Measurements from ENCODE around the gene GORAB. TPM values are rescaled to one million over a fixed set of nuclear protein-coding genes. Genes with fewer than 3 reads are reported as not detected.
A peak's percentile ranks its signal among the peaks of the same experiment; 100 is the strongest.

Gene GORAB
- polyA plus RNA-seq, 3 donors = 19.1 to 21.5 (median 20.9) TPM

DNA sequence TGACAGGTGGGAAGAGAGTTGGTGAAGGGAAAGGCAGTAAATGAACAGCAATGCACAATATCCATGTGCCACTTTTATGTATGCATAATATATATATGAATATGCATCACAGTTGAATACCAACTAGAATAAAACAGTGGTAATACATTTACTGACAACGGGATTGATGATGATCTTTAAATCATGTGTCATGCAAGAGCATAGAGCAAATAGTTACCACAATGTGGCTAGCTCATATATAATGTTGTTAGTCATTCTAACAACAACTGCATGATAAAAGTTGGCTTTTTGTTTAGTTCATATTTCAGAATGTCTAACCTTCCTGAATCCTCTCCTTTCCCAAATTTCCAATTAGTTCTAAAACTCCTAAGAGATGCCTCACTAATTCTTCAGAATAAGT is 46.4 kb downstream of the GORAB start:
- DNase-seq (ENCODE audit: extremely low read depth in 1 of 11, low read depth in 9 of 11, low spot score in 4 of 11) = no peak

DNA sequence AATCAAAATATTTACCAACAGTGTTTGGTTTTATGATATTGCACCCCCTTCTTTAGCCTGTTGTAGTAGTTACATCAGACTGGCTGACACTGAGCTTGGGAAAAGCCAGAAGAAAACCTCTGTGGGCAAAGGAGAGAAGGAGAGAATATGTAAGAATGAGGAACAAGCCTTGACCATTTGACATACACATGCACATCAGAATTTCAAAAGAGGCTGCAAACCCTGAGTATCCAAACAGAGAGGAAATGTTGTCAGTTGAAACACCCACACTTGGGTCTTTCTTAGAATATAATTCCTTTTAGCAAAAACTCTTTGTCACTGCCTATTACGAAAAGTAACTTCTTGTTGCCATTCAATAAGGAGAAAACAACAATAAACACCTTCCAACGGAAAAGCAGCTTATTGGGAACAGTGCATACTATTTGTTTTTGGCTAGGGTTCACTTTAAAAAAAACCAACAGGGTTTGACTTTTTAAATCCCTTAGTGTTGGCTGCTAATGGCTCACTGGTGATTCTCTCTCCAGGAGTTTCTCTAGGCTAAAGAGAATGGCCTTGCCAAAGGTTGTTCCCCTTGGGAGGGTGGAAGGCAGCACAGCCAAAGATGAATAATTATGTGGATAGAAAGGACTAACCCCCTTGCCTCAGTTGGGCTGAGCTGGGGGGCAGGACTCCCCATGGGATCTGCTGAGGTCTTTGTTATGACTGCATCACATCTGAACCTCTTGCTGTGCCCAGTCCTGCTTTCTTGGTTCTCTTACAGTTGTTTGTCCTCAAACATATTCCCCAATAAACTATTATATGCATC is 48.9 kb downstream of the GORAB start:
- DNase-seq (ENCODE audit: extremely low read depth in 1 of 11, low read depth in 9 of 11, low spot score in 4 of 11) = no peak

DNA sequence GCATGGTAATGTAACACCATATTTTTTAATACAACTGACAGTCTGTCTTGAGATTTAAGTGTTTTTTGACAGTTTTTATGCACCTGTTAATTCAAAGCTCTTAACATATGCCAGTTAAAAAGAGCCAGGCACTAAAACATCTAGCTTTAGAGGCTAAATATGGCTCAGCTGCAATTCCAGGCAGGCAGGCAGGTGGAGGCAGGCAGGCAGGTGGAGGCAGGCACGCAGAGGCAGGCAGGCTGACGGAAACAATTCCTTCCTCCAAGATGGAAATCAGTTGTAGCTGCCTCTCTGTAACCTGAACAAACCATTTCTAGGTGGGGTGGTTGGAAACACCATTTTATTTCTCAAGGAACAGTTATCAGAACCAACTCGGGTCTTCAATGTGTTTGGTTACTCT is 51.2 kb downstream of the GORAB start:
- no peak for DNase-seq (ENCODE audit: extremely low read depth in 1 of 11, low read depth in 9 of 11, low spot score in 4 of 11)

DNA sequence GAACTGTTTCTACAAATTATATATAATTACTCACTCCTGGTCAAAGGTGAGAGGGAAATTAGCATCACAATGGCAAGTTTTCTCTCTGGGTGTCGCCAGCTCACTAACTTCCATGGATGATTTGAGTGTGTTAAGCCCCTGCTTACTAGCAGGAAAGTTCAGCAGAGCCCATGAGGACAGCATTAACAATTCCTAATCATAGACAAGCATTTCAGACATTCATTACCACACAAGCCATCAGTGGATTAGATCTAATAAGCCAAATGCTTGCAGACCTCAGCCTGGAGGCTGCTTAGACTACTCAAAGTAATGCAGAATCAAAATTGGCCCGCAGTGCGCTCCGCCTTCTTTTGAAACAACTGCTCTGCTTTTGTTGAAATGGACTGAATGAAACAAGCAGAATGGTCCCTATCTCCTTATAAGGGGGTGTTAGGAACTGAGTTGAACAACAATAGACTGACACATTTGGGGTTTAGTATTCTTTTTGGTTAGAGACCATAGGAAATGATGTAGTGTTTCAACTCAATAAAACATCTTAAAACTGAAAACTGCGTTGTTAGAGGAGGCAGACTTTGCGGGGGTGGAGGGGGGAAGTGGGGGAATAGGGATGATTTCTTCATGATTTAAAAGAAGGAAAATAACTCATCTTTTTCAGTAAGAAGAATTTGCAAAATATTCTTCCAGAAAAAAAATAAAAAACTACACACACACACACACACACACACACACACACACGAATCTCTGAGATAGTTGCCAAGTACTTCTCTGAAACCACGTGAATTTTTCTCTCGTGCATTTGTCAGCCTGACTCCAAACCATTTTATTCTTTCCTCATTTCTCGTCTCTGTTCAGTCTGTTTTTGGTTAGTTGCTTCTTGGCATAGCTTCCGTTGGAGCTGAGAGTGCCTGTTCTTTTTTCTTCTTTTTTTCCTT is 54.6 kb downstream of the GORAB start:
- DNase-seq (ENCODE audit: extremely low read depth in 1 of 11, low read depth in 9 of 11, low spot score in 4 of 11) = no peak

DNA sequence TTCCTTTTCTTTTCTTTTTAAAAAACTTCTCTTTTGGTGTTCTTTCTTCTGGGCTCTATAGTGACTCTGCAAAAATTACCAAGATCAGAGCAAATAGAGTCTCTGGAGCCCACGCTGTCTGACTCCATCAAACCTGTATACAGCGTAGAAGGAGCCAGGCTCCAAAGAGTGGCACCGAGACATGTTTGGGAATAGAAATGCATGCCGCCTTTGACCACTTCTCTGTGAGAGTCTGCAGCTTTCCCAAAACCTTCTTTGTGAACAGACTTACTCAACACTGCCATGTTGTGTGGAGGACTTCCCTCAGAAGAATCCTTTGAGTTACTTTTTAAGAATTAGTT is 55.3 kb downstream of the GORAB start:
- DNase-seq (ENCODE audit: extremely low read depth in 1 of 11, low read depth in 9 of 11, low spot score in 4 of 11) = no peak

DNA sequence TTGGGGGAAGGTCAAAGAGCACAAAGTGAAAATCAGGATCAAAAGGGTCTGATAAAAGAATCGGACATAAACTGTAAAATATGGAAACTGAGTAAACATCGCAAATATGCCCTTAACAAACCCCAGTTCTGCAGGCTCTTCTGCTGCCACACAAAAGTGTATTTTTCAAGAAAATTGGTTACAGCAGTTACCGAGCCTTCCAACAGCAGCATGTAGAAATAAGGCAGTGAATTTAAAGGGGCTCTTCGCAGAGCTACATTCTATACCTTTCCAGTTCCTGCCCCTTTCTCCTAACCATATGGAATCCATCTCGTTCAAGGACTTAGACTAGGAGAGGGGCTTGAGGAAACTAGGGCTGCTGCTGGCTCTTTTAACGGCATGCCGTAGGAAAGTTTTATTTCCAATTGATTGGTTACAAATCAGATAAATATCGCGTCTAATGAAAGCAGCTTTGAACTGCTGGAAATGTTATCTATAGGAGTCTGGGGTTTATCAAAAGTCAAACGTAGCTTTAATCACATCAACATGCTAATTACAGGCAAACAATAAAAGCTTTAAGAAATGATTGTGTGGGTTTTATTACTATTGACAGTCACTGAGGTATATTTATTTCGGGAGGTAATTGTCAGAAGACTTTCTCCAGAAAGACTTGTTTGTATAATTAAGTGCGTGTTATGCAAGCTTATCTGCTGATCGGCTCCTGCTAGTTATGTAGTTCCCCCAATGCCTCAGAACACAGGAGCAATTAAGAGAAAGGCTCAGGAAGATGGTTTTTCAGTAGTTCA is 59.1 kb downstream of the GORAB start:
- no peak for DNase-seq (ENCODE audit: extremely low read depth in 1 of 11, low read depth in 9 of 11, low spot score in 4 of 11)

DNA sequence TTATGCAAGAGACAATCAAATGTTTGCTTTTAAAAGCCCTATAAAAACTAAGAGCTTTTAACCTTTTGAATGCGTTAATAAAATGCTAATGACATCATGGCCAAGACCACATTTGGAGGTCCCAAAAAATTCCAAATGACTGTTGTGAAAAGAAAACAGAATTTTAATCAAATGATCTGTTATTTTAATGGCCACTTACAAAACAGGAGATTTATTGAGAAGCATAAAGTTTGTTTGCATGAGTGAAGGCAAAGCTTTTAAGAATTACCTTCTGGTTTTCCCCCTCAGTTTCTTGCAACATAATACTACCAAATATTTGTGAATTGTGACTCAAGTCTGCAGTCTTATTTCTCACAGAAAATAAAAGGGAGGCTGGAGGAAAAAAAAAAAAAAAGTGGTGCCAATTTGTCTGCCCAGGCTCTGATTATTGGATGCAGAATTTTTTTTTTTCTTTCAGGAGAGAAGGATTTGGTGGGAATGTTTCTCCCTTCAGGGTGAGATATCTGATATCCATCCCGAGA is 60.7 kb downstream of the GORAB start:
- no peak for DNase-seq (ENCODE audit: extremely low read depth in 1 of 11, low read depth in 9 of 11, low spot score in 4 of 11)

DNA sequence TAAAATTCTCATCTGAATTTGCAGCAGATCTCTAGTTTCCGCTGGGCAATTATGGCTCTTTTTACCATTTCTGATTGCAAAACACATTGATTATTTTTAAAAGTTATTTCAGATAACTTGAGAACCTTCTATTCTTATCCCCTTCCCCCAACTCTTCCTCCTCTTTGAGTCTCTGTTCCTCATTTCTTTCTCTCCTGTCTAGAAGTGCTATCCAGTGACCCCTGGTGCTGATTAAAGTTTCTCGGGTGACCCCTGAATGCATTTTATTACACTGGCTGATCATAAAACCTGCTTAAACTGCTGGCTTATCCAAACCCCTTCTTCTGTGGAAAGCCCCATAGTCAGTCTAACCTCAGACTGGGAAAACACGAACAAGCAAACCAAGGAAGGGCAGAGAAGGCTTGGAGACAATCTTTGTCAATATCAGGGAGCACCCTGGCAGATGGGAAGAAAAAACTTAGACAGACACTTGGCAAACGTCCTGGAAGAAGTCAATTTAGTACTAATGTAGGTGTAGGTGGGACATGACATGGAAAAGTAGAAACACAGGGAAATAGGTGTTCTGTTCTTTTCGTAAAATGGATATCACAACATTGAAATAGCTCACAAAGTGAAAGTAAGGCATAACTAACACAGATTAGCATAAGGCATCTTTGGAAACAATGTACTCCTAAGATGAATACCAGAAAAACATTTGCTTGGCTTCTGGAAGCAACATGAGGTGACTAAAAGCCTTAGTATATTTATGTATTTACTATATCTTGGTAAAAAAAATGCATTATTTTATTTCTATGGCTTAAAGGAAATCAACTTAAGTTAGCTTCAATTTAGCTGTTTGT is 61.4 kb downstream of the GORAB start:
- peak in 2 of 11 donors; percentile 17 to 22 for DNase-seq (ENCODE audit: extremely low read depth in 1 of 11, low read depth in 9 of 11, low spot score in 4 of 11)

DNA sequence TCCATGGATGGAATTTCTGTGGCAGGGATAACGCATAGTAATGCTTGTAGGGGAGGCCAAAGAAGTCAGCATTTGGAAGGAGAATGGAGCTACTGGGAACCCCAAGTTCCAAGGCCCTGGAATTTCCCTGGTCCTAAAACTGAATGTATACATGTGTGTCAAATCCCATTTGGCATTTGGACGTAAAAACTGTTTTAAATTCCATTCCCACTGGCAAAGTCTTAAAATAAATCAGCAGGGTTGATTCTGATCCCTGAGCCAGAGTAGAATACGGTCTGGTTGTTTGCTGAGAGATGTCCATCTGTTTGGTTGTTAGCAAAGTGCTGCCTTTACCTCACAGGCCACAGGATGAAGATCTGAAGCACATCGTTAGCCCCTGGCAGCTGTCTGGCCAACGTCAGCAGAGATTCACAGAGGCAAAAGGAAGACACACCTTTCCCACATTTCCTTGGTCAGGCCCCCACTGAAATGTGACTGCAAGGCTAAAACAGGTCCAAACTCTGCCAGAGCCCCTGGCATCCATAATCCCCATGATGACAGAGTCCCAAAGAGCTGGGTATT is 62.2 kb downstream of the GORAB start:
- DNase-seq (ENCODE audit: extremely low read depth in 1 of 11, low read depth in 9 of 11, low spot score in 4 of 11) = no peak

DNA sequence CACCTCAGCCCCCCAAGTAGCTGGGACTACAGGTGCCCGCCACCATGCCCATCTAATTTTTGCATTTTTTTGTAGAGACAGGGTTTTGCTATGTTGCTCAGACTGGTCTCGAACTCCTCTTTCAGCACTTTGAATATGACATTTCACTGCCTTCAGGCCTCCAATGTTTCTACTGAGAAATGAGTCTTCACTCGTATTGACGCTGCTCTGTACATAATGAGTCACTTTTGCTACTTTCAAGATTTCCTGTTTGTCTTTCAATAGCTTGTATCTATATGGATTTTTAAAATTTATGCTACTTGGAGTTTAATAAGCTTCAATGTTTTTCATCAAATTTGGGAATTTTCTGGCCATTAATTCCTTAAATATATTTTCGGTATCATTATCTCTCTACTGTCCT is 64.7 kb downstream of the GORAB start:
- DNase-seq (ENCODE audit: extremely low read depth in 1 of 11, low read depth in 9 of 11, low spot score in 4 of 11) = no peak

DNA sequence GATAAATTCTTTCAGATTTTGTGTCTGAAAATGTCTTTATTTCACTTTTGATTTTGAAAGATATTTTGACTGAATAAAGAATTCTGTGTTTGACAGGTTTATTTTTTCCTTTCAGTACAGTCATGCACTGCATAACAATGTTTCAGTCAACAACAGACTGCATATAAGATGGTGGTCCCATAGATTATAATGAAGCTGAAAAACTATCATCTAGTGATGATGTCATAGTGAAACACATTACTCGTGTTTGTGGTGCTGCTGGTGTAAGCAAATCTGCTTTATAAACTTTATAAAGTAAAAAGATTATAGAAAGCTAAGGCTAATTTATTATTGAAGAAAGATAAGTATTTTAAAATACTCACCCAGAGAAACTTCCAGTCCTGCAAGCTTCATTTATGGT is 66.7 kb downstream of the GORAB start:
- no peak for DNase-seq (ENCODE audit: extremely low read depth in 1 of 11, low read depth in 9 of 11, low spot score in 4 of 11)

DNA sequence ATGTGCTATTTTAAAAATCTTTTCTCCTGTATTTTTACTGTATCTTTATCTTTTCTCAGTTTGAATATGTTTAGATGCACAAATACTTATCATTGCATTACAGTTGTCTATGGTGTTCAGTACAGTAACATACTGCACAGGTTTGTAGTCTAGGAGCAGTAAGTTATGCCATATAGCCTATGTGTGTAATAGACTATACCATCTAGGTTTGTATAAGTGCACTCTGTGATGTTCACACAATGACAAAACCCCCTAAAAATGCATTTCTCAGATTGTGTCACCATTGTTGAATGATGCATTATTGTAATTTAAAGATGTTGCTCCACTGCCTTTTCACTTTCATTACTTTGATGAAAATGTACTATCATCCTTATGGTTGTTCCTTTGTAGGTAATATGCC is 67.1 kb downstream of the GORAB start:
- no peak for DNase-seq (ENCODE audit: extremely low read depth in 1 of 11, low read depth in 9 of 11, low spot score in 4 of 11)

DNA sequence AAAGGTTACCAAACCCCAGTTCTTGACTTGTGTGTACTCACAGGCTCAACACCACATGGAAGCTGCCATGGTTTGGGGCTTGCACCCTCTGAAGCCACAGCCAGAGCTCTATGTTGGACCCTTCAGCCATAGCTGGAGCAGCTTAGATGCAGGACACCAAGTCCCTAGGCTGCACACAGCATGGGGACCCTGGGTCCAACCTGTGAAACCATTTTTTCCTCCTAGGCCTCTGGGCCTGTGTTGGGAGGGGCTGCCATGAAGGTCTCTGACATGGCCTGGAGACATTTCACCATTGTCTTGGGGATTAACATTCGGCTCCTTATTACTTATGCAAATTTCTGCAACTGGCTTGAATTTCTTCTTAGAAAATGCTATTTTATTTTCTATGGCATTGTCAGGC is 69.9 kb downstream of the GORAB start:
- DNase-seq (ENCODE audit: extremely low read depth in 1 of 11, low read depth in 9 of 11, low spot score in 4 of 11) = no peak

Other genes with a start within 250 kb of the GORAB start
- 1 to 10 TPM; 1.2 to 4.2 (median 1.4) TPM for gene PRRX1, start 132.0 kb downstream of the GORAB start, polyA plus RNA-seq (ENCODE audit: insufficient read length in 3 of 3)

All from renal cortex interstitium (tissue), 11 donors.